Naive B cell (primary cell): ENCODE data around the gene GRID1. TPM values are rescaled to one million over a fixed set of nuclear protein-coding genes. Genes with fewer than 3 reads are reported as not detected.

Experiments used
- ATAC-seq, 2 donors: fragments of 150-1000 bp; cut with Tn5 transposase; 2 replicates each; pipeline ENCODE4 v1.10.0; 2021; ENCODE audit warnings: low read depth in 2 of 2, mild to moderate bottlenecking in 2 of 2, moderate library complexity in 2 of 2
- DNase-seq: peaks from one replicate; pipeline ENCODE4 v3.0.0; 2022
- H3K27ac Mint-ChIP-seq, 6 donors: one replicate each; pipeline ENCODE4 v1.8.0; 2020 to 2022; ENCODE audit warnings: mild to moderate bottlenecking in 6 of 6, mixed read lengths in 6 of 6, moderate library complexity in 5 of 6, inconsistent platforms in 2 of 6
- H3K27me3 Mint-ChIP-seq, 3 donors: one replicate each; pipeline ENCODE4 v1.8.0; 2021 to 2022; ENCODE audit warnings: mixed read lengths in 3 of 3, mild to moderate bottlenecking in 1 of 3
- H3K36me3 Mint-ChIP-seq, 2 donors: one replicate each; pipeline ENCODE4 v1.8.0; 2020 to 2022; ENCODE audit warnings: mixed read lengths in 2 of 2, inconsistent platforms in 1 of 2, mild to moderate bottlenecking in 1 of 2
- H3K4me1 Mint-ChIP-seq, 3 donors: one replicate each; pipeline ENCODE4 v1.8.0; 2020 to 2022; ENCODE audit warnings: mixed read lengths in 3 of 3, inconsistent platforms in 1 of 3, mild to moderate bottlenecking in 1 of 3, moderate library complexity in 1 of 3
- H3K4me3 Mint-ChIP-seq, 8 donors: one replicate each; pipeline ENCODE4 v1.8.0; 2020 to 2022; ENCODE audit warnings: mild to moderate bottlenecking in 8 of 8, mixed read lengths in 8 of 8, moderate library complexity in 8 of 8, inconsistent platforms in 2 of 8
- H3K9me3 Mint-ChIP-seq, 7 donors: one replicate each; pipeline ENCODE4 v1.8.0; 2020 to 2022; ENCODE audit warnings: mixed read lengths in 7 of 7, mild to moderate bottlenecking in 5 of 7, inconsistent platforms in 2 of 7, moderate library complexity in 1 of 7
- polyA plus RNA-seq, 6 donors: library from polyadenylated mRNA; unstranded; fragments of 300-500 nt; fragmentation: Illumina TruSeq; gene quantifications; one replicate each; pipeline ENCODE4 v1.2.3, GENCODE V29; 2021; ENCODE audit warnings: low read depth in 6 of 6

The GRID1 gene
- polyA plus RNA-seq, 6 donors from 2014 or later = not detected

DNA sequence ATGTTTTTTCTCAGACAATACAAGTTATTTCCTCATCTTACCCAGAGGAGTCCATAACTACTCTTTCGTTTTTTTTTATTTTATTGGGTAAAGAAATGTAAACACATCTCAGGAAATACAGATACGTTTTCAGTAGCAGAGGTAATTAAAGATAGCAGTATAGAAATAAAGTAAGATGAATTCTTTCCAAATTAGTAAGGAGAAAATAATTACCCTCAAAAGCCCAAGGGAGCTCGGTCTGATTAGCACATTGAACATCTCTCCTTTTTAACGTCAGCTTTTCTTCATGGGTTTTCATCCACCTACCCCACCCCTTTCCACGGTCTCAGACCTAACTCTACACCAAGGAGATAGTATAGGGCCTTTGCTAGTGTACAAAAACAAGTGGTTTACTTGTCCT is 294.2 kb downstream of the GRID1 start:
- ATAC-seq (no peak), DNase-seq (no peak)
- H3K27me3 Mint-ChIP-seq = peaks cover 19 to 51% (median 44%) of the 10 kb centered on the region in 3 donors
- peaks cover 0 to 3% of the 10 kb centered on the region in 2 donors for H3K36me3 Mint-ChIP-seq
- H3K4me1 Mint-ChIP-seq = peaks cover 0 to 5% (median 3%) of the 10 kb centered on the region in 3 donors
- H3K4me3 Mint-ChIP-seq = no peak overlapping the region
- no peak overlapping the region for H3K27ac Mint-ChIP-seq
- peaks cover 0 to 5% (median 2%) of the 10 kb centered on the region in 7 donors for H3K9me3 Mint-ChIP-seq

- no peak for ATAC-seq
- H3K27me3 Mint-ChIP-seq = peaks cover 24 to 50% (median 38%) of the 10 kb centered on the region in 3 donors
- peaks cover 0 to 5% (median 0%) of the 10 kb centered on the region in 7 donors for H3K9me3 Mint-ChIP-seq
- no peak for DNase-seq
- peaks cover 0 to 5% (median 3%) of the 10 kb centered on the region in 3 donors for H3K4me1 Mint-ChIP-seq
- peak overlapping the region in 1 of 6 donors; percentile 1 for H3K27ac Mint-ChIP-seq
- no peak overlapping the region for H3K4me3 Mint-ChIP-seq
- no peaks in the 10 kb centered on the region for H3K36me3 Mint-ChIP-seq
Measured at GRCh38 chr10:86071758-86072157, 294.8 kb downstream of the GRID1 start.

DNA sequence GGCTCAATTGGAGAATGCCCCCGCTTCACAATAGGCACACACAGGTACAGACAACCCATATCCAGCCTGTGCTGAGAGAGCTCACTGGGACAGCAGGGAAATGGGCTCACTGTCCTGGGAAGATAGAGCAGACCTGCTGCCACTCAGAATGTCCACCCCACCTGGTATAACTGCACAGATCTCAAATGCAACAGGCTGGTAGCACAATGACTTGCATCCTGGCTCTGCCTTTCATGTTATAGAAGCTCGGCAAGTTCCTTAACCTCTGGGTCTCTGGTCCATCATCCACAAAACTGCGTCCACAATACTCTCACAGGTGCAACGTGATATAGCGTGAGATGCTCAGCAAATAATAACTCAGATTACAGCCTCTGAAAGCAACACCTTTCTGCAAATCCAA is 295.4 kb downstream of the GRID1 start:
- Mint-ChIP-seq H3K9me3 (peaks cover 0 to 3% (median 0%) of the 10 kb centered on the region in 7 donors), H3K4me3 (no peak overlapping the region), H3K4me1 (peaks cover 0 to 2% (median under 1%) of the 10 kb centered on the region in 3 donors), H3K27ac (no peak overlapping the region), H3K27me3 (peaks cover 23 to 53% (median 37%) of the 10 kb centered on the region in 3 donors), H3K36me3 (no peaks in the 10 kb centered on the region)
- ATAC-seq = no peak
- DNase-seq = no peak

DNA sequence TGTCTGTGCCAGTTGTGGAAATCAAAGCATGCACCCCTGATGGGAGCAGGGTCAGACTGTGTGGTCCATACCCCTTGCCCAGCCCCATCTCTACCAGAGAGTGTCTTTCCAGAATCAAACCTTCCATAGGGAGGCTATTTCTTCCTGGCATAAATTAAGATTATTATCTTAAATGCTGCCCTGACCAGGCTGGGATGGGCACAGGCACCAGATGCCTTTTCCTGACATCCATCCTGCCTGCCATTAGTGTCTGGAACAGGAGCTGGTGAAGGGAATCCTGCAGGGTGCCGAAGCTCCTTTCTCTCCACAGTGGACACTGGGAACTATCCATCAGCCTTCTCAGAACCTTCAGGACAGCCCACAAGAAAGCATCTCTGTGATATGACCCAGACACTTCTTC is 296.3 kb downstream of the GRID1 start:
- peaks cover 0 to 3% (median 0%) of the 10 kb centered on the region in 7 donors for H3K9me3 Mint-ChIP-seq
- no peak overlapping the region for H3K4me3 Mint-ChIP-seq
- DNase-seq = no peak
- H3K27ac Mint-ChIP-seq = no peak overlapping the region
- peaks cover 26 to 54% (median 41%) of the 10 kb centered on the region in 3 donors for H3K27me3 Mint-ChIP-seq
- H3K4me1 Mint-ChIP-seq = no peaks in the 10 kb centered on the region
- ATAC-seq = no peak
- H3K36me3 Mint-ChIP-seq = no peaks in the 10 kb centered on the region

- H3K4me3 Mint-ChIP-seq = no peak overlapping the region
Measured at GRCh38 chr10:86068231-86069054, 298.2 kb downstream of the GRID1 start.

DNA sequence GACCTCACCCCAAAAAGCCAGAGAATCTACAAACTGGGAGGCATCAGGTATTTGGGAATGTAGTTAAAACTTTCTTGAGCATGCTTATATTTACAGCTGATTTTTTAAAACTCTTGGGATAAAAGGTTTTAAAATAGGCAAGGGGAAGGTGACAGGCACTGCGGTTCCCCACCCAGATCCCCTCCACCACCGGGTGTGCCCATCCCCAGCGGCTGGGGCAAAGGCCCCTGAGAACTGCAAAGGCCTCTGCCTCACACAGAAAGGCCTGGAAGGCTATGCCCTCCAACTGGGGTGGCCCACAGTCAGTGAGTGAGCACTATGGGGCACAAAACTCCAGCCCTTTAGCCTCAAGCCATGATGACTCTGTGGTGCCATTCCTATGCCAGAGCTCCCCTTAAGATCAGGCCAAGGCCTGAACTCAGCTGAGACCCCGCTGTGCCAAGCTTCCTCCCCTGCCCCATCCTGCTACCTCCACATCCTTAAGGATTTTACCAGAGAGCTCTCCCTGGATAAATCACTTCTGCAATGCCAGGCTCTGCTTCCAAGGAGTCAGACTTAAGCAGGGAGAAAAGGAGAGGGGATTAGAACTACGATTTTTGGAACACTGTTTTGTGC is 299.1 kb downstream of the GRID1 start:
- Mint-ChIP-seq H3K4me3 (no peak overlapping the region), H3K27me3 (peaks cover 19 to 62% (median 40%) of the 10 kb centered on the region in 3 donors), H3K27ac (no peak overlapping the region), H3K36me3 (no peaks in the 10 kb centered on the region), H3K9me3 (peaks cover 0 to 1% (median 0%) of the 10 kb centered on the region in 7 donors), H3K4me1 (no peaks in the 10 kb centered on the region)
- DNase-seq = no peak
- ATAC-seq = no peak

More at GRCh38 chr10:86068231-86069054, 298.2 kb downstream of the GRID1 start:
- Mint-ChIP-seq H3K4me1 (no peaks in the 10 kb centered on the region), H3K9me3 (peaks cover 0 to 1% (median 0%) of the 10 kb centered on the region in 7 donors), H3K27ac (no peak overlapping the region), H3K27me3 (peaks cover 19 to 57% (median 40%) of the 10 kb centered on the region in 3 donors), H3K36me3 (no peaks in the 10 kb centered on the region)
- DNase-seq (no peak), ATAC-seq (no peak)

DNA sequence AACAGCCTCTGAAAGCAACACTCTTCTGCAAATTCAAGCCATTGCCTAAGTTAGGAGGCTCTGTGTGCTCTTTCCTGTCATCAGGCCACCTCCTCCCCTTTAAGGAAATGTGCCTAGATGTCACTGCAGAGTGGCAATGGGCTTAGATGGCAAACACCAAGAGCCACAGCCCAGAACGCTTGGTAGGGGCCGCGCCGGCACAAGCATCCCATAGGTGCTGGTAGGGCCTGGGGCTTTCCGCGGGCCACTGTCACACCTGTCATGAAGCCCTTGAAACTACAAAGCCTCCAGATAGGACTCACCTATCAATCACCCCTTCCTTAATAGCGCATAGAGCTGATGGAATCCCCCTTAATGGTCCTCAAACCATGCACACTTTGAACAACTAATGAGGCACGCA is 299.9 kb downstream of the GRID1 start:
- Mint-ChIP-seq H3K27me3 (peaks cover 18 to 66% (median 38%) of the 10 kb centered on the region in 3 donors), H3K36me3 (no peaks in the 10 kb centered on the region), H3K9me3 (peaks cover 0 to 2% (median 0%) of the 10 kb centered on the region in 7 donors), H3K4me1 (no peaks in the 10 kb centered on the region), H3K27ac (no peak overlapping the region), H3K4me3 (no peak overlapping the region)
- DNase-seq = no peak
- ATAC-seq = no peak

DNA sequence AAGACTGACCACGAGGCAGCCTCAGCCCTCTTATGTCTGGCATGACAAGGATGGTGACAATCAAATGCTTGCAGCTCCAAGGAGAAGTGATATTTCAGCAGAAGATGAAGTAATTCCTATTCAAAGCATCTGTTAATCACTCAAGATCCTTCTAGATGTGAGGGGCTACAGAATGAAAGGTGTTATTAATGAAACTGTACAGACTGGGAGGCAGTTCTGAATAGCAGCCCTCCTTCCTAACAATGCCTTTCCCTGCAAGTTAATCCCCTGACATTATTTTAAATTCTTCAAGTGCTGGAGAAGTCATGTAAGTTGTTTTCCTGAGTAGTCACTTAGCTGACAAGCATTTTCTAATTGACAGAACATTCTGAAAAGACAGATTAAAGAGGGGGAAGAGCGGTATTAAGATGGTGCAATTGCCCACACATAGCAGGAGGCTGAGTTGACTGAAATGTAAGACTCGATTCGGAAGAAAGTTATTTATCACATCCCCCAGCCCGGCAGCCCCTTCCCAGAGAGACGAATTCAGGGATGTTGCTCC is 300.8 kb downstream of the GRID1 start:
- H3K27ac Mint-ChIP-seq = no peak overlapping the region
- H3K36me3 Mint-ChIP-seq = no peaks in the 10 kb centered on the region
- H3K27me3 Mint-ChIP-seq = peaks cover 11 to 68% (median 42%) of the 10 kb centered on the region in 3 donors
- ATAC-seq = no peak
- no peaks in the 10 kb centered on the region for H3K4me1 Mint-ChIP-seq
- H3K4me3 Mint-ChIP-seq = no peak overlapping the region
- no peak for DNase-seq
- H3K9me3 Mint-ChIP-seq = peaks cover 0 to 4% (median 0%) of the 10 kb centered on the region in 7 donors

DNA sequence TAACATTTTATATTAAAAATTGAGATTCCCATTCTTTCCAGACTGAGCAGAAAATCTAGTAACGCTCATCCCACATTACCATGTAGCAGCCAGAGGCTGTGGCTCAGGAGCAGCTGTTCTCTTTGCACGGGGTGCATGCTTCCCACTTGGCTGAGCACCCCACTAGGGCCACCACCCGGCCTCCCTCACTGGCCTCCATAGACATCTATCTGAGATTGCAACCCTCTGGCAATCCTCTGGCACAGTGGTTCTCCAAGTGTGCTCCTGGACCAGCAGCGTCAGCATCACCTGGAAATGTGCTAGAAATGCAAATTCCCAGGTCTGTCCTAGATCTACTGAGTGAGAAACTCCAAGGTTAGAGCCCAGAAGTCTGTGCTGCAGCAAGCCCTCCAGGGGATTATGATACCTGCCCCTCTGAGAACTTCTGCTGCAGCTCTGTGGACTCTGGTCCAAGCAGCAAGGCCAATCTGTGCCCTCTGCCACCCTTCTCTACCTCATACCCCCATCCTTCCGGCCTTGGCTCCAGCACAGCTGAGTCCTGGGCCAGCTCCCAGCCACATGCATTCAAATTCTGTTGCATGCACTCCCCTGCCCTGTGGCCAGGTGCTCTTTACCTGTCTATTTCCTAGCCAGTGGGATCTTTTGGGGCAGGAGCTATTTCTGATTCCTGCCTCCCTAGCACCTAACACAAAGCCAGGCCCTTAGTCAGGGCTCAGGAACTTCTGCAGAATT is 301.5 kb downstream of the GRID1 start:
- DNase-seq (no peak), ATAC-seq (no peak)
- Mint-ChIP-seq H3K4me1 (no peaks in the 10 kb centered on the region), H3K36me3 (no peaks in the 10 kb centered on the region), H3K27ac (peak overlapping the region in 1 of 6 donors; percentile 42), H3K4me3 (no peak overlapping the region), H3K27me3 (peaks cover 11 to 69% (median 43%) of the 10 kb centered on the region in 3 donors), H3K9me3 (peaks cover 0 to 4% (median 0%) of the 10 kb centered on the region in 7 donors)

- H3K27me3 Mint-ChIP-seq = peaks cover 12 to 63% (median 43%) of the 10 kb centered on the region in 3 donors
- no peaks in the 10 kb centered on the region for H3K36me3 Mint-ChIP-seq
- peaks cover 0 to 4% (median 0%) of the 10 kb centered on the region in 7 donors for H3K9me3 Mint-ChIP-seq
- ATAC-seq (no peak), DNase-seq (no peak)
- no peaks in the 10 kb centered on the region for H3K4me1 Mint-ChIP-seq
- peak overlapping the region in 1 of 8 donors; percentile 78 for H3K4me3 Mint-ChIP-seq
- no peak overlapping the region for H3K27ac Mint-ChIP-seq
Measured at GRCh38 chr10:86064219-86064618, 302.4 kb downstream of the GRID1 start.

DNA sequence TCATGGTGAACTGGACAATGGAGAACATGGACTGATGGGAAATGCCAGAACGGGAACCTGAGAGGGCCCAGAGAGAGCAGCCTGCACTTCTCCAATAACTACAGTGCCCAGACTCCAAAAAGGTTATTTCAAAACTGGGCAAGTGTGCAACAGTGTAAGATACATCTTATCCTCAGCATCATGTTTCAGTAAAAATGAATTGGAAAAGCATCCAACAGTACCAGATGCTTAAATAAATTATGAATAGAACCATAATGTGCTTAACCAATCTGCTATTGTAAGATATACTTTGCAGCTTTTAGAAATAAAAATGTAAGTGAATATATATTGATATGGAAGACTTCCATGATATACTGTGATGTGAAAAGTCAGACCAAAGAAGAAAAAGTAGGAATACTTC is 303.3 kb downstream of the GRID1 start:
- no peak overlapping the region for H3K27ac Mint-ChIP-seq
- no peak for ATAC-seq
- peaks cover 0 to 4% (median 1%) of the 10 kb centered on the region in 7 donors for H3K9me3 Mint-ChIP-seq
- no peak overlapping the region for H3K4me3 Mint-ChIP-seq
- H3K27me3 Mint-ChIP-seq = peaks cover 17 to 64% (median 35%) of the 10 kb centered on the region in 3 donors
- DNase-seq = no peak
- H3K4me1 Mint-ChIP-seq = no peaks in the 10 kb centered on the region
- H3K36me3 Mint-ChIP-seq = no peaks in the 10 kb centered on the region

DNA sequence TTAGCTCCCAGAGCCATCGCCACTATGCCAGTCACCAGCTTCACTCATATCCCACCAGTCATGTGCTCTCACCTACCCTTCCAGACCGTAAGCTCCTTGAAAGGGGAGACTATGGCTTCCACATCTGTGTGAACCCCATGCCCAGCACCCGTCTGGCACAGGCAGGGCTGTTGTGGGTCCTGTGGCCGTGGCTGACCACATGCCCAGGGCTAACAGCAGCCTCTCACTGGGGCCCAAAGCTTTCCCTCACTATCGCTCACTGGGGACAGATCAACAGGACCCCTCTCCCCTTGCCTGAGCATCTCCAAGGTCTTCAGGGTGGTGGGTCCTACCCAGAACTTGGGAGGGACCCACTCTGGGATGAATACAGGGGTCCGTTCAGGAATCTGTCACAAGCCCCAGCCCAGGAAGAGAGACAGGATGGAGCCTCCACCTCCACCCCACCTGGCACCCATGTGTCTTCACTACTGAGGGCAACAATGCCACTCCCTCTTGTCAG is 303.9 kb downstream of the GRID1 start:
- DNase-seq = no peak
- Mint-ChIP-seq H3K4me3 (peak overlapping the region in 1 of 8 donors; percentile 18), H3K9me3 (peaks cover 0 to 4% (median 1%) of the 10 kb centered on the region in 7 donors), H3K27me3 (peaks cover 17 to 66% (median 37%) of the 10 kb centered on the region in 3 donors), H3K36me3 (no peaks in the 10 kb centered on the region), H3K4me1 (no peaks in the 10 kb centered on the region), H3K27ac (no peak overlapping the region)
- no peak for ATAC-seq

- H3K36me3 Mint-ChIP-seq = no peaks in the 10 kb centered on the region
- no peak overlapping the region for H3K27ac Mint-ChIP-seq
- ATAC-seq = no peak
- DNase-seq = no peak
- H3K9me3 Mint-ChIP-seq = peaks cover 0 to 4% (median 1%) of the 10 kb centered on the region in 7 donors
- H3K4me1 Mint-ChIP-seq = no peaks in the 10 kb centered on the region
- peak overlapping the region in 1 of 8 donors; percentile 18 for H3K4me3 Mint-ChIP-seq
- peaks cover 16 to 71% (median 42%) of the 10 kb centered on the region in 3 donors for H3K27me3 Mint-ChIP-seq
Measured at GRCh38 chr10:86062198-86062550, 304.4 kb downstream of the GRID1 start.
